Osteoblast (primary cell): ENCODE results near the gene PSMD12. TPM values are rescaled to one million over a fixed set of nuclear protein-coding genes. Genes with fewer than 3 reads are reported as not detected.

Experiments
- DNase-seq: peaks from one replicate; pipeline ENCODE4 v3.0.0; 2011; ENCODE audit warnings: low spot score, mixed read lengths; ENCODE audit not compliant: insufficient read length; ENCODE audit errors: missing footprints
- H2AFZ ChIP-seq: 2 replicates; pipeline ENCODE4 v1.6.0; 2011; ENCODE audit warnings: mild to moderate bottlenecking, low read length
- H3K27ac ChIP-seq: 2 replicates; pipeline ENCODE4 v1.5.1; 2011; ENCODE audit warnings: mild to moderate bottlenecking, low read depth, low read length, moderate library complexity
- H3K27me3 ChIP-seq: 2 replicates; pipeline ENCODE4 v1.6.0; 2012; ENCODE audit warnings: mild to moderate bottlenecking, control low read depth, inconsistent platforms, low read length, moderate library complexity; ENCODE audit not compliant: insufficient read depth
- H3K36me3 ChIP-seq: 2 replicates; pipeline ENCODE4 v1.5.1; 2011; ENCODE audit warnings: mild to moderate bottlenecking, low read length, control low read depth, moderate library complexity; ENCODE audit not compliant: insufficient read depth
- H3K4me1 ChIP-seq: 2 replicates; pipeline ENCODE4 v1.5.1; 2011; ENCODE audit warnings: mild to moderate bottlenecking, low read length, control low read depth, moderate library complexity; ENCODE audit not compliant: insufficient read depth
- H3K4me2 ChIP-seq: 2 replicates; pipeline ENCODE4 v1.6.0; 2011; ENCODE audit warnings: mild to moderate bottlenecking, low read length; ENCODE audit not compliant: insufficient read depth
- H3K4me3 ChIP-seq: fragments of 200-600 bp; sonication (generic); 3 replicates; pipeline ENCODE4 v1.5.1; 2012; ENCODE audit warnings: mild to moderate bottlenecking, low read length, inconsistent platforms; ENCODE audit not compliant: insufficient read depth
- H3K79me2 ChIP-seq: 2 replicates; pipeline ENCODE4 v1.6.0; 2012; ENCODE audit warnings: mild to moderate bottlenecking, low read length, control low read depth, inconsistent platforms; ENCODE audit not compliant: insufficient read depth
- H3K9me3 ChIP-seq: 2 replicates; pipeline ENCODE4 v1.5.1; 2011; ENCODE audit warnings: low read depth, low read length, control low read depth
- H4K20me1 ChIP-seq: 2 replicates; pipeline ENCODE4 v1.6.0; 2012; ENCODE audit warnings: mild to moderate bottlenecking, low read length, control low read depth; ENCODE audit not compliant: insufficient read depth
- CTCF ChIP-seq: IDR thresholded peaks from 2 replicates; pipeline ENCODE4 v1.5.1; 2011; ENCODE audit warnings: mild to moderate bottlenecking, low read depth, low read length, moderate library complexity; ENCODE audit errors: extremely low read depth
- total RNA-seq: library from RNA; depleted of rRNA; stranded (reverse); fragments of >200 nt; gene quantifications from 2 replicates; pipeline ENCODE4 v1.2.3, GENCODE V29; 2012

PSMD12 gene
- total RNA-seq, 1 donor = 24.2 TPM

- H3K9me3 ChIP-seq = no peaks in the 10 kb centered on the region
- H4K20me1 ChIP-seq = peaks cover 2% of the 10 kb centered on the region
- peak overlapping the region; percentile 100 for H3K4me2 ChIP-seq
- H3K36me3 ChIP-seq = no peaks in the 10 kb centered on the region
- peaks cover 22% of the 10 kb centered on the region for H3K79me2 ChIP-seq
- peak overlapping the region; percentile 92 for H3K27ac ChIP-seq
- no peaks in the 10 kb centered on the region for H3K27me3 ChIP-seq
- peak; percentile 95 for DNase-seq
- peak; percentile 51 for TF ChIP-seq CTCF
- H3K4me3 ChIP-seq = peak overlapping the region; percentile 88
- H3K4me1 ChIP-seq = peaks cover 18% of the 10 kb centered on the region
- peak overlapping the region; percentile 86 for H2AFZ ChIP-seq
Observed at GRCh38 chr17:67378454-67379250, 12.3 kb upstream of the PSMD12 start.

GRCh38 chr17:67377488-67378453, 11.4 kb upstream of the PSMD12 start:
- Histone ChIP-seq H3K4me2 (peak overlapping the region; percentile 100), H3K27ac (peak overlapping the region; percentile 92), H3K4me3 (peak overlapping the region; percentile 88), H3K79me2 (peaks cover 16% of the 10 kb centered on the region), H3K36me3 (no peaks in the 10 kb centered on the region), H4K20me1 (peaks cover 2% of the 10 kb centered on the region), H3K9me3 (no peaks in the 10 kb centered on the region), H3K4me1 (peaks cover 18% of the 10 kb centered on the region), H2AFZ (peak overlapping the region; percentile 87), H3K27me3 (no peaks in the 10 kb centered on the region)
- TF ChIP-seq CTCF = no peak
- DNase-seq = peak; percentile 90

GRCh38 chr17:67376737-67377487, 10.5 kb upstream of the PSMD12 start, which contains the start of gene PITPNC1:
PITPNC1 (plus strand) TSS chr17:67377281.
- H3K27ac ChIP-seq = peak within 1 kb of the TSS; percentile 92
- H3K36me3 ChIP-seq = no peaks in the 10 kb centered on the region
- TF ChIP-seq CTCF = no peak
- peak within 1 kb of the TSS; percentile 88 for H3K4me3 ChIP-seq
- peaks cover 2% of the 10 kb centered on the region for H4K20me1 ChIP-seq
- no peaks in the 10 kb centered on the region for H3K27me3 ChIP-seq
- peak; percentile 98 for DNase-seq
- H3K4me2 ChIP-seq = peak within 1 kb of the TSS; percentile 100
- no peaks in the 10 kb centered on the region for H3K9me3 ChIP-seq
- H2AFZ ChIP-seq = peak within 1 kb of the TSS; percentile 87
- peaks cover 13% of the 10 kb centered on the region for H3K79me2 ChIP-seq
- H3K4me1 ChIP-seq = peaks cover 18% of the 10 kb centered on the region
